ENCODE data around the gene UPF1. TPM values are rescaled to one million over a fixed set of nuclear protein-coding genes. Genes with fewer than 3 reads are reported as not detected.

The UPF1 gene
- total and polyA plus RNA-seq, 2 of the 13 experiments (the other 11 are each of a cell fraction or from before 2014, with no cell fraction given) = 16.9 to 41.8 TPM

DNA sequence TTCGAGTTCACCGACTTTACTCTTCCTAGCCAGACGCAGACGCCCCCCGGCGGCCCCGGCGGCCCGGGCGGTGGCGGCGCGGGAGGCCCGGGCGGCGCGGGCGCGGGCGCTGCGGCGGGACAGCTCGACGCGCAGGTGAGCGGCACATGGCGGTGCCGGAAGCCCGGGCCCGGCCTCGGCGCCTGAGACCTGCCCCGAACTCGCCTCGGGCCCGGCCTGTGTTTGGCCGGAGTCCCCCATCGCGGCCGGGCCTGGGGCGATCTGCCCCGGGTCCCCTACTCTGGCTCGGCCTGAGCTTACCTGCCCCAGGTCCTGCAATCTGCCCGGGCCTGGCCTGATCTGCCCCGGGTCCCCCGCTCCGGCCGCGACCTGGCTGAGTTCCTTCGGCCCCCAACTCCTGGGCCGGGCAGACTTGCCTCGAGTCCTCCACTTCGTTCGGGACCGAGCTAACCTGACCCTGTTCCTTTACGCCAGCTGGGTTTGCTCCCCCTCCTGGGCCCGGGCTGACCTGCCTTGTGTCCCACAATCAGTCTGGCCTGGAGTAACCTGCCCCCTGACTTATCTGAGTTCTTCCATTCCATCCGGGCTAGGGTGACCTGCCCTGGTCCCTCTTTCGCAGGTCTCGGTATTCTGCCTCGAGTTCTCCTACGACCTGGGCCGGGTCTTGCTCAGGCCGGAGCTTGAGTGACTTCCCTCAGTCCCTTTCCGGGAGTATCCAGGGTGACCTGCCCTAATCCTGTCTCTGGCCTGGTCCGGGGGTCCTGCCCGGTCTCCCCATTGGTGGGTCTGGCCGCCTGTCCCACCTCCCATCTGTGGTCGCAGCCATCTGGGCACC lies 764 bp downstream of the UPF1 start (continued):
- TF ChIP-seq ZHX1 (CRISPR knock-in tag; IDR thresholded peaks at IDR 0.05; ENCODE audit: low read depth) (no peak; the same call in 1 of the 2 replicates), GFI1 (CRISPR knock-in tag; IDR thresholded peaks at IDR 0.05; ENCODE audit: borderline replicate concordance) (no peak), TARDBP (CRISPR knock-in tag; IDR thresholded peaks at IDR 0.05) (peak; percentile 50; the same call in 1 of the 2 replicates), KDM2A (CRISPR knock-in tag; IDR thresholded peaks at IDR 0.05; ENCODE audit: borderline replicate concordance, low read depth) (no peak), THAP11 (CRISPR knock-in tag; IDR thresholded peaks at IDR 0.05) (no peak), NFYB (CRISPR knock-in tag; IDR thresholded peaks at IDR 0.05) (no peak), ZBTB38 (CRISPR knock-in tag; IDR thresholded peaks at IDR 0.05) (no peak), ZNF704 (CRISPR knock-in tag; IDR thresholded peaks at IDR 0.05; ENCODE audit: borderline replicate concordance) (no peak), SMAD3 (CRISPR knock-in tag; IDR thresholded peaks at IDR 0.05) (no peak), ZNF652 (CRISPR knock-in tag; IDR thresholded peaks at IDR 0.05; ENCODE audit: borderline replicate concordance, low read depth) (no peak), MAFG (CRISPR knock-in tag; IDR thresholded peaks at IDR 0.05) (no peak), ZNF138 (CRISPR knock-in tag; IDR thresholded peaks at IDR 0.05; ENCODE audit: low read depth) (no peak), HOXA3 (CRISPR knock-in tag; IDR thresholded peaks at IDR 0.05) (no peak), ZNF816 (CRISPR knock-in tag; IDR thresholded peaks at IDR 0.05; ENCODE audit: borderline replicate concordance) (no peak), ZSCAN25 (CRISPR knock-in tag; IDR thresholded peaks at IDR 0.05) (0 out of 2 replicates have a peak, but pooled peaks have one; percentile 26), MAFF (IDR thresholded peaks at IDR 0.05; ENCODE audit: low read depth, low read length) (no peak), U2AF1 (optimal IDR thresholded peaks at IDR 0.05; ENCODE audit: low read depth, low read length) (no peak), PBX2 (CRISPR knock-in tag; IDR thresholded peaks at IDR 0.05) (no peak)
- TF ChIP-seq, protein P1, sequence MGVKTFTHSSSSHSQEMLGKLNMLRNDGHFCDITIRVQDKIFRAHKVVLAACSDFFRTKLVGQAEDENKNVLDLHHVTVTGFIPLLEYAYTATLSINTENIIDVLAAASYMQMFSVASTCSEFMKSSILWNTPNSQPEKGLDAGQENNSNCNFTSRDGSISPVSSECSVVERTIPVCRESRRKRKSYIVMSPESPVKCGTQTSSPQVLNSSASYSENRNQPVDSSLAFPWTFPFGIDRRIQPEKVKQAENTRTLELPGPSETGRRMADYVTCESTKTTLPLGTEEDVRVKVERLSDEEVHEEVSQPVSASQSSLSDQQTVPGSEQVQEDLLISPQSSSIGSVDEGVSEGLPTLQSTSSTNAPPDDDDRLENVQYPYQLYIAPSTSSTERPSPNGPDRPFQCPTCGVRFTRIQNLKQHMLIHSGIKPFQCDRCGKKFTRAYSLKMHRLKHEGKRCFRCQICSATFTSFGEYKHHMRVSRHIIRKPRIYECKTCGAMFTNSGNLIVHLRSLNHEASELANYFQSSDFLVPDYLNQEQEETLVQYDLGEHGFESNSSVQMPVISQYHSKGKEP (CRISPR knock-in tag; IDR thresholded peaks at IDR 0.05) = no peak
- TF ChIP-seq, protein P2, sequence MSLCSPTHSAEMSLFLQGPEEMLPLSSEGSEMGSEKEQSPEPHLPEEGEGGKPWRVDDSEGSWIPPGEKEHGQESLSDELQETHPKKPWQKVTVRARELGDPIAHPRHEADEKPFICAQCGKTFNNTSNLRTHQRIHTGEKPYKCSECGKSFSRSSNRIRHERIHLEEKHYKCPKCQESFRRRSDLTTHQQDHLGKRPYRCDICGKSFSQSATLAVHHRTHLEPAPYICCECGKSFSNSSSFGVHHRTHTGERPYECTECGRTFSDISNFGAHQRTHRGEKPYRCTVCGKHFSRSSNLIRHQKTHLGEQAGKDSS (CRISPR knock-in tag; IDR thresholded peaks at IDR 0.05; ENCODE audit: borderline replicate concordance, low read depth) = 0 out of 2 replicates have a peak, but pooled peaks have one; percentile 21

Measured in HepG2 (cell line).